Ramos (cell line): ENCODE measurements around the gene PPP1R13B.
"Not testable (repeated sequence)": the region's sequence is repeated elsewhere in the genome, so short reads cannot be mapped to it uniquely, and the experiment has no call there.

ENCODE experiments used
- in situ Hi-C: fragments of 300-500 bp; cut with MboI; formaldehyde crosslinking; loops from one replicate; pipeline ENCODE4 v1.14.3; 2022; ENCODE audit warnings: low sequenced_read_pairs; ENCODE audit not compliant: unreplicated experiment

Gene PPP1R13B

DNA sequence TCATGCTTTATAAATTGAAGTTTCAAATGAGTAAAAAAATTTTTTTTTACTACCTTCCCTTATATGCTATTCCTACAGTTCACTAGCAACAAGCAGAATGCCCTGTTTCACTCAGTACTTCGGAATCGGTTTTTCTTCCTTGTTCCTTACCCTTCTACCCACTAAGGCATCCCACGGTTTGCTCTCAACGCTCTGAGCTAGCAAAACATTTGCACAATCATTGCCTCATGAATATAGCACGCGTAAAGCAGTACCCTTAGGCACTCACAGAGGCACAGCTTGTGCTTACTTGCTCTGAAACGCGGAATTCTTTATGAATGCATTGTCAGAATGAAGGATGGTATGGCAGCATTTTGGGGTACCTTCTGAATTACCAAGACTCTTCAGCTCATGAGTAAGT is 45.0 kb downstream of the PPP1R13B start:
- in situ Hi-C loops, result loop anchor here (10.0 kb wide), 1 partner anchor 112 kb away; no protein-coding TSS in a partner anchor

DNA sequence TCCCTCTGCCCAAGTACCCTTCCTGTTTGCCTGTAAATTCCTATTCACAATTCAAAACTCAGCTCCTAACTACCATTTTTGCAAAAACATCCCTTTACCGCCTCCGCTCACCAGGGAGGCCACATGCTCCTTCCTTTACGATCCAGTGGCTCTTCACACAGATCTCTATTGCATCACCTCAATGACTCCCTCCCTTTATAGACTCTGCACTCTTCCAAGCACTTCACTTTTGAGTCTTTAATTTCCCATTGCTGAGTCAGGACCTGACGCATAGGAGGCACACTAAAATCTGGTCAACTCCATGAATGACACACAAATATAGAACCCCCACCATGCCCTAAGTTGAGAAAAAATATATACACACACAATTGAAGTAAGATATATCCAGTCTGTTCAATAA is 45.9 kb downstream of the PPP1R13B start:
- in situ Hi-C loops, result loop anchor here (10.0 kb wide), 1 partner anchor 113 kb away; no protein-coding TSS in a partner anchor

DNA sequence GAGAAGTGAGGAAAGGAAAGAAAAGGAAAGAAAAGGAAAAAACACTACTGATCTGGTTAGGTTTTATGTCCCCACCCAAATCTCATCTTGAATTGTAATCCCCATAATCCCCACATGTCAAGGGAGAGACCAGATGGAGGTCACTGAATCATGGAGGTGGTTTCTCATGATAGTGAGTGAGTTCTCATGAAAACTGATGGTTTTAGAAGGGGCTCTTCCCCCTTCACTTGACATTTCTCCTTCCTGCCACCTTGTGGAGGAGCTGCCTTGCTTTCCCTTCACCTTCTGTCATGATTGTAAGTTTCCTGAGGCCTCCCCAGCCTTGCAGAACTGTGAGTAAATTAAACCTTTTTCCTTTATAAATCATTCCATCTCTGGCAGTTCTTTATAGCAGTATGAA is 54.2 kb downstream of the PPP1R13B start:
- in situ Hi-C loops, result not testable (repeated sequence)

DNA sequence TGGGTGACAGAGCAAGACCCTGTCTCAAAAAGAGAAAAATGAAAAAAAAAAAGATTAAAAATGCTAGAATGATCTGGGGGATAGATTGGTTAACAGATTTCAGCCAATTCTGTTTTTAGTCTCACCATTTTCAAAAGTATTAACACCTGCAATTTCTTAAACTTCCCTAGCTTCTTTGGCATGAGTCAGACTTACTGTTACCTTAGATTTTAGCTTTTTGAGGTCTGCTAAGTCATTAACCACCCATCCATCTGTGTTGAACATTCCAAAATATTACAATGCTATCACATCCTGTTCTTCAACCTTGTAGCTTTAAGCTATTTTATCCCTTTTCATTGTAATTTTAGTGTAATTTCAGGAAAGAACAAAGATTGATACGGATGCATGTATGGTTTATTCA is 59.3 kb downstream of the PPP1R13B start:
- in situ Hi-C loops, result no loop called here

DNA sequence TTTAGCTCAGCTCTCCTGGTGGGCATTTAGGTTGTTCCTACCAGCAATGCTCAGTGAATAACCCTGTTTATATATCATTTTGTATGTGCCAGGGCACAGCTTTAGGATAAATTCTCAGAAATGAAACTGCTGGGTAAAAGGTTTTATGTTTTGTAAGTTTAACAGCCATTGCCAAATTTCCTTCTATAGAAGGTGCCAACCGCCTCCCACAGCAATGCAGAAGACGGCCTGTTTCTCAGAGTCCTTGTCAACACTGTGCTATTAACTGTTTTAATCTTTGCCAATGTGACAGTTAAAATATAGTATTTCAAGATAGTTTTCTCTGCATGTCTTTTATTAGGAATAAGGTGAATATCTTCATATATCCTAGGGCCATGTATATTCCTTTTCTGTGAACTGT is 65.0 kb downstream of the PPP1R13B start:
- in situ Hi-C loops, result no loop called here

DNA sequence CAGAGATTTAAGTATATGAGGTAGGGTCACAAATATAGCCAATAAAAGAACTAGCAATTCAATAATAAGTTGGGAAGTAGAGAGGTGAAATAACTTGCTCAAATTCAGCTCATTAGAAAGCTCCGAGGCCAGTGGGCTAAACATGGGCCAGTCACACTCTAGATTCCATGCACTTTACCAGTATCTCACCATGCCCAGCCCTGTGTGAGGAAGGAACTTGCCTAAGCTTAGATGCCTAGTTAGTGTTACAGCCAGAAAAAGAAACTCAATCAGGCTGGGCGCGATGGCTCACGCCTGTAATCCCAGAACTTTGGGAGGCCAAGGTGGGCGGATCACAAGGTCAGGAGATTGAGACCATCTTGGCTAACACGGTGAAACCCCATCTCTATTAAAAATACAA is 71.1 kb downstream of the PPP1R13B start:
- in situ Hi-C loops, result not testable (repeated sequence)

DNA sequence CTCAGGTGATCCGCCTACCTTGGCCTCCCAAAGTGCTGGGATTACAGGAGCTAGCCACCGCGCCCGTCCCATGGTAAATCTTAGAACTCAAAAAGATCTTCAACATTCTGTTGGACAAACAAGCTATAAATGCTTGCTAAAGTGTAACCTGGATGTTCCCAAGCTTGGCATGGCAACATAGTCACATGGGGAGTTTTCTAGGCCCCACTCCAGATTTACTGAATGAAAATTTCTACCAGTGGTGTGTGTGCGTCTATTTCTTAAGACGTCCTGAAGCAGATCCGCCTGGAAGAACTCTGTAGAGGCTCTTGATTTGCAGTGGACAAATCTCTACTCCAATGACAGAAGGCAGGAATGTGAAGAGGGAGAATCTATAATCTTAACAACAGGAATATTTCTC is 71.9 kb downstream of the PPP1R13B start:
- in situ Hi-C loops, result no loop called here

DNA sequence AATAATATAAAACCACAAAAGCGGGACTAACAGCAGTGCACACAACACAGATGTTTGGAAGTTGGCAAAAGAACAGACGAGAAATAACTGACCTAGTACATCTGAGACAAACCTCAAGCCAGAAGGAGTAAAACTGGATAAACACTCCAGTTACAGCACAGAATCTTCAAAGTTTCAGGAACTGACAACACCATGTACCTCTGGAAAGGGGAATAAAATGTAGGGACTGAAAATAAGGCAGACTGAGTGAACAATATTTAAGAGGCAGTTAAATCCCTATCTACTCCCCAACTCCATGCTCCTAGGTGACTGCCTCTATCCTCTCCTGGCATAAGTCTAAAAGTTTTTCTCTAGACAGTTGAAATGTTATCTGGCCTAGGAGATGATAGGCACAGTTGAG is 73.9 kb downstream of the PPP1R13B start:
- in situ Hi-C loops, result no loop called here

DNA sequence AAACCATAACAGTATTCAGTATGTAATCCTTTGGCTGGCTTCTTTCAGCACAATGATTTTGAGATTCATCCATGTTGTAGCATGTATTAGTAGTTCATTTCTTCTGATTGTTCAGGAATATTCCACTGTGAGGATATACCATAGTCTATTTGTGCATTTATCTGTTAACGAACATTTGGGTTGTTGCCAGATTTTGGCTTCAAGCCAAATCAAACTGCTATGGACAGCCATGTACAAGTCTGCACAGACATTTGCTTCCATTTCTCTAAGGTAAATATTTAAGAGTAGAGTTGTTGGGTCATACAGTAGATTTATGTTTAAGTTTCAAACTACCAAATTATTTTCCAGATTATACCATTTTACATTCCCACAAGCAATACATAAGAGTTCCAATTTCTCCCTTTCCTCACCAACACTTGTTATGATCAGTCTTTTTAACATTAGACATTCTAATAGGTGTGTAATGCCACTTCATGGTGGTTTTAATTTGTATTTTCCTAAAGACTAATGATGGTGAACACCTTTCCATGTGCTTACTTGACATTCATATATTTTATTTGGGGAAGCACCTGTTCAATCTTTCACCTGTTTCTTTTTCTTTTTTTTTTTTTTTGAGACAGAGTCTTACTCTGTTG is 75.2 kb downstream of the PPP1R13B start:
- in situ Hi-C loops, result no loop called here

DNA sequence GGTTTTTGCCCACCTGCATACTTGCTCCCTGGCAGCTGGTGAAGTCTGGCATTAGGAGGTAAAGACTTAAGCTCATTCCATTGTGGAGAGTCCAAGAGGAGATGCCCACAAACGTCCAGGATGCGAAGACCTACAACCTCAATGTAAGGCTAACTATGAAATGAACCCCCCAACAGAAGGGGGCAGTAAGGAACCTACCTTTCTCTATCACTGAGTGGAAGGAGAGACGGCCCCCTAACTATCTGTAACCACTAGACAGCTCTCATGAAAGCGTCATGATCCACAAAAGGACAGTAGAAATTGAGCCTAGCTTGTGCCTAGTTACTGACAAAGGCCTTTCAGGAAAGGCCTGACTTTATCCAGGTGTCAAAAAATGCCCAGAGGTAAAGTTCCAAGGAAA is 76.5 kb downstream of the PPP1R13B start:
- in situ Hi-C loops, result no loop called here

DNA sequence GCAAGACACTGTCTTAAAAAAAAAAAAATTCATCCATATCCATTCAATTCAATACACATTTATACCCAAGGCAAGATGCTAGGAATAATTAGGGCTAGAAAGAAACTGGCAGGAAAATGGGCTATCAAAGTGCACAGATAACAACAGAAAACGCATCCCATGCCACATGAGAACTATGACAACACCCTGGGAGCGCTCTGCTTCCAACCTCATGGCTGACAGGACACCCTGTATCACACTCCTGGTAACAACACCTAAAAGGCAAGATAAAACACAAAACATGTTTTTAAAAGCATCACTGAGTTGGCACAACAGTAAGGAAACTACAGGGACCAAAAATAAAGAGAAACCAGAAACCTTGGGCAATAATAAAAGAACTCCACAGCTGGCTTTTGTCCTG is 76.9 kb downstream of the PPP1R13B start:
- in situ Hi-C loops, result no loop called here

DNA sequence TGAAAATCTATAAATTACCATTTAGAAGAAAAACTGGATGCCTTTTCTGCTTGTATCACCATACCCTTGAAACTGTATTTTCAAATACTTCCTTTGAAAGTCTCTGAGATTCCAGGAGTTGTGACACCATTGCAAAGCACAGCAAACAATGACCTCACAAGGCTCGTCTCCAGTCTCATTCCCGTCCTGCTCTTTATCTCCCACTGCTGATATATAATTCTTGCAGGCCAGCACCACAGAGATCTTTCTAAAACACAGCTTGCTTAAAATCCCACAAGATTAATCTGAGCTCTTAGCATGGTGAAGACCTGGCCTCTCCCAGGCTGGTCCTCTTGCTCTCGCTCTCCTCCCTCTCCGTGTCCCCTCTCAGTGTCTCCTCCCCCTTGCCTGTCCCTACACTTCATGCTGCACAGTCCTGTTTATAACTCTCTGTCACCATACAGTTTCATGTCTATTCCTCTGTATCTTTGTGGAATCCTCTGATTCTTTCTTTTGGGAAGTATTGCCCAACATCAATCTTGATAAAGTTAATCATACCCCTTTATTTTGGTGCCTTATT is 80.0 kb downstream of the PPP1R13B start:
- in situ Hi-C loops, result no loop called here

DNA sequence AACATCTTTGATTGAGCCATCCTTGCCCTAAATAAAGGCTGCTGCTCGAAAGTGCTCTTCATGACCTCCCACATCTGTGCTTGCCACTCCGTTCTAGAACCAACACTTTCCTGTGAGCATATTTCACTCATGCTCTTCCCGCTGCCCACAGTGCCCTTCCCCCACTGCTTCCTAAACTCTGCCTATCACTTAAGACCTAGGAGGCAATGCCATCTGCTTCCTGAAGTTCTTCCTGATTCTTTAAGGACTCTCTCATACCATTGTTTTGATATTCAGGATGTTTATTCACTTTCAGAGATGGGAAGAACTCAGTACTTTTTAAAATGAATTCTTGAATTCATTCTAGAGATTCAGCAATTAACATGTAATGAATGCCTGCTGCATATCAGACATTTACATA is 81.8 kb downstream of the PPP1R13B start:
- in situ Hi-C loops, result no loop called here

DNA sequence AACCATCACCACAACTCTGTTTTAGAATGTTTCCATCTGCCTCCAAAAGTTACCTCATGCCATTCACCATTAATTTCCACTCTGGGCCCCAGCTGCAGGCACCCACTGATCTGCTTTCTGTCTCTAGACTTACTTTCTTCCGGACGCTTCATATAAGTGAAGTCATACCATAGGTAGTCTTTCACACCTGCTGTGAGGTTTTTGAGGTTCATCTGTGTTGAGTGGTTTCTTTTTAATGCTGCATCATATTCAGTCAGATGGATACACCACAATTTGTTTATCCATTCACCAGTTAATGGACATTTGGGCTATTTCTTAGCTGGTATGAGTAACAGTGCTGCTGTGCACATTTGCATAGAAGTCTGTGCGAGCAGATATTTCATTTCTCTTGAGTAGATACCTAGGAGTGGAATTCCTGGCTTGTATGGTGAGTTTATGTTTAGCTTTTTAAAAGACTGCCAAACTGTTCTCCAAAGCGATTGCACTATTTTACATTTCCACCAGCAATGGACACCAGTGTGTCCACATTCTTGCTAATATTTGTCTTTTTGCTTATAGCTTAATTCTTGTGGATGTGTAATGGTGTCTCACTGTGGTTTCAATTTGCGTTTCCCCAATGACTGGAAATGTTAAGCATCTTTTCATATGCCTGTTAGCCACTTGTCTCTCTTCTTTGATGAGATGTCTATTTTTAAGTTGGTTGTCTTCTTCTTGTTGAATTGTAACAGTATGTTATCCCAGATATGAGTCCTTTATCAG is 83.5 kb downstream of the PPP1R13B start:
- in situ Hi-C loops, result no loop called here

DNA sequence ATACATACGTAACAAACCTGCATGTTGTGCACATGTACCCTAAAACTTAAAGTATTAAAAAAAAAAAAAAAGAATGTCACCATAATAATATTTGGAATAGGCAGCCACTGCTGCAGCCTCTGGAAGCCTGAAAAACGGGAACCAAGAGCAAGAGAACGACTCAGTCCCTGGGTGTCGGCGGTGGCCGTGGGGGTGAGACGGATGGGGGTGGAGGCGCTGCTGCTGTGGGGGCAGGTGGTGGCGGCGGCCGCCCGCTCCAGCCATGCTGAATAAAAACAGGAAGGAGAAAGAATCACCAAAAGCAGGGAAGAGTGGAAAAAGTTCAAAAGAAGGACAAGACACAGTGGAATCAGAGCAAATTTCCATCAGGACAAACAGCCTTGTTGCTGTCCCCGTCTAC is 84.8 kb downstream of the PPP1R13B start:
- in situ Hi-C loops, result no loop called here

DNA sequence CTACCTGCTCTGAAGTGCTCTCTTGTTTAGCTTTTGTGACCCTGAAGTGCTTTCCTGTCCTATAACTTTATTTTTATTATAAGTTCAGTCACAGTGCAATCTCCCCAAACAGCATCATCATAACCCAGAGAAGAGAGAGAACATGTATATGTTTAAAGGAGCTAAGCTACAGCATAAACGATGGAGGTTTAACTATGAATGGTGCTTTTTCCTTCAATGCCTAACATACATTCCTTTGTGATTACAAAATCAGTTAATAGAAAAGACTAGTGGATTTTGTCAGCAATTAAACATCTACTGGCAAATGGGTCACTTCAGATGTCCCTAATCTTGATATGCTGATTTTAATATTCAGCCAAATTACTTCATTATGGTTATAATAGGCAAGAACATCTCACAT is 85.3 kb downstream of the PPP1R13B start:
- in situ Hi-C loops, result no loop called here

DNA sequence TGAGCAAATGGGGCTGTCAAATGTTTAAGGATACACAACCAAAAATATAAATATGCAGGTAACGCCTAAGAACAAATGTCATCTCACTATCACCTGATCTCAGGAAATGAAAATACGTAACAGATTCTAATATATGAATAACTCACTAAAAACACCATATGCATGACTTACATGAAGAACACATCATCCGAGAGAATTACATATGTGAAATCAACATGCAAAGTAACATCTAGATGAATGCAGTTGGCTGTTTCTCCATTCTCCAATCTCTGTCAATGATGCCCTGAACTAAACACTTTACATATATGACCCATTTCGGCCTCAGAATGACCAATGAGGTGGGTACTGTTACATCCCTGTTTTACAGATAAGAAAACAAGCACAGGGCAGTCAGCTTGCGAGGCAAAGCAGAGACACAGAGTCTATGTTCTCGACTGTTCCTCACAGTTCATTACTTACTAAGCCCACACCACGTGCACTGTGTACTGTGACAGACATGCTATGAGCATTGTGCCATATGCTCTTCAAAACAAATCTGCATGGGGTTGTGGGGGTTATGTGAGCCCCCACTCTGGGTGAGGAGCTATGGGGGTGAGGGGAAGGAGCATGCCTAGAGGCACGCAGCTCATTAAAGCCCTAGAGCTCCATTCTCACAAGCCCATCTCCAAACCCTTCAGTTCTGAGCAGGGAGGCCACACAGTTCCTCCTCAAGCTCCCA is 89.2 kb downstream of the PPP1R13B start:
- in situ Hi-C loops, result no loop called here

DNA sequence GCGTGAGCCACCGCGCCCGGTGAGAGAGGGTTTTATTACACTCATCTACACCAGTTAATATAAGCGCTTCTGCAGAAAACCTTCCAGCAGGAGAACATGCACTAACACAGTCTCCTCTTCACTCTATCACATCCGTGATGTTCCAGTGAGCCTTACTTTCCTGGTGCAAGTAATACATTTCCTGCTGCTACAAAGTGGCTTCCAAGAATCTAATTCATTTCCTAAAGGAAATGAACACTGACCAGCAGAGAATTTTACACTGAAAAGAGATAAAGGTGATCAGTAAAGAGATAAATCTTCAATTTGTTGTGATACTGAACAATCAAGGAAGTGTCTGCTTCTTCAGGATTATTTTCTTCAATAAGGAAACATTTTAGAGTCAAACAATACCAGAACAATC is 92.3 kb downstream of the PPP1R13B start:
- in situ Hi-C loops, result no loop called here

DNA sequence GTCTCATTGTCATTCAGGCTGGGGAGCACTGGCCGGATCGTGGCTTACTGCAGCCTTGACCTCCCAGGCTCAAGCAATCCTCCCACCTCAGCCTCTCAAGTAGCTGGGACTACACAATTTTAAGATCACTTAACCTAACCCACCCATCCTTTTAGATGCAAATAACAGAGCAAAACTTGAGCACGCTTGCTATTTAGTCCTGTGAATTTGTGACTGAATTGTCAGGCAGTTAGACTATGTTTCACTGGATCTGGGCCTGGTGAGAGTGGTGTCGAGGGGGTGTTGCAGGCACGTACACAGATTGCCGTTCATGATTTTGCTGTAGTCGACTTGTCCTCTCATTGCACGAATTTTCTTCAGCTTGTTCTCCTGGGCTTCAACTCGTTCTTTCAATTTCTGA is 93.6 kb downstream of the PPP1R13B start:
- in situ Hi-C loops, result no loop called here

DNA sequence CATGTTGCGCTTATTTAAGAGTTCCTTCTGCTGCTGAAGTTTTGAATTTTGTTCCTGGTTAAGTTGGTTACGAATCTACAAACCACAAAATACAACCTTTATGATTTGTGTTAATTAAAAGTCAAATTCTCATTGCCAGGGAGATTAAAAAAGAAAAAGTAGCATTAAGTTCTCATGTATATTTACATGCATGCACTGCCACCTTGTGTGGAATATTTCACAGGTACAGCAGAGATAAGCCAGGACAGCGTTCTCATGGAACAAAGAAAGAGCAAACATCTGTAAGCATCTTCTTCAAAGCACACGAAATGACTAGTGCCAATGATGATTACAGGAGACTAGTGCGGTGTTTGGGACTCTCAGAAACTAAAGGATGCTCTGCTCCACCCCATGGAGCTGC is 97.5 kb downstream of the PPP1R13B start:
- in situ Hi-C loops, result no loop called here

DNA sequence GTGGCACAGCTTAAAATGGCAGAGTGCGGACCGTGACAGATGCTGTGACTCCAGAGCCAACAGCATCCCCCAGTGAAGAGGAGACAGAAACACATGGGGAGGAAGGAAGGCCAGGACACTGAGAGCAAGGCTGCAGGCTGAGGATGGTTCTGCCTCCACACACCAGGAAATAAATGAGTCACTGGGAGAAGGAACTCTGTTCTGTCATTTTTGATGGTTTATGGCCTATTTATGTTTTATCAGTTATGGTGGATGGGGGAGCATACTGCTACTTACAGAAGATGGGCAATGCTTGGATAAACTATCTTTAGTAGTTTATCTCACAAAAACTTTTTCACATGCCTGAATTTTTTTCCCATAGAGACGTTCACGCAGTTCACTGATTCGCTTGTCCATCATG is 97.9 kb downstream of the PPP1R13B start:
- in situ Hi-C loops, result no loop called here
